ENCODE measurements around the gene USP50.
"Not testable (repeated sequence)": the region's sequence is repeated elsewhere in the genome, so short reads cannot be mapped to it uniquely, and the experiment has no call there.

The USP50 gene

GRCh38 chr15:50546566-50546965 is at the start of gene USP50:
Gene USP50, minus strand, starts transcription at chr15:50546666. Its CDS starts 141 bp downstream, at chr15:50546525.
- DNase-seq (ENCODE audit: low spot score): no peak

- no peak for DNase-seq (ENCODE audit: low spot score)
Measured at GRCh38 chr15:50594311-50594710, 47.8 kb upstream of the USP50 start.

- DNase-seq (ENCODE audit: low spot score): no peak
Measured at GRCh38 chr15:50593761-50594160, 47.3 kb upstream of the USP50 start.

- no peak for DNase-seq (ENCODE audit: low spot score)
Measured at GRCh38 chr15:50590288-50590687, 43.8 kb upstream of the USP50 start.

- DNase-seq (ENCODE audit: low spot score): no peak
Measured at GRCh38 chr15:50577492-50577891, 31.0 kb upstream of the USP50 start.

- no peak for DNase-seq (ENCODE audit: low spot score)
Measured at GRCh38 chr15:50576166-50576565, 29.7 kb upstream of the USP50 start.

DNA sequence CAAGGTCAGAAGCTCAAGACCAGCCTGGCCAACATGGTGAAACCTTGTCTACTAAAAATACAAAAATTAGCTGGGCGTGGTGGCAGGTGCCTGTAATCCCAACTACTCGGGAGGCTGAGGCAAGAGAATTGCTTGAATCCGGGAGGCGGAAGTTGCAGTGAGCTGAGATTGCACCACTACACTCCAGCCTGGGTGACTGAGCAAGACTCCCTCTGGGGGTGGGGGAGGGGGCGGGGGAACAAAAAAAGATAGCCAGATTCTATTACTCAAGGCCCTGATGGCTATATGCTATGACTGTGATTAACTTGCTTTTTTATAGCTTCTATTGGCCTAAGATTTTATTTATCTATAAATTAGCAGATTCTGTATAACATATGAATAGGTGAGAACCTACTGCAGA is 27.4 kb upstream of the USP50 start:
- not testable (repeated sequence) for DNase-seq (ENCODE audit: low spot score)

DNA sequence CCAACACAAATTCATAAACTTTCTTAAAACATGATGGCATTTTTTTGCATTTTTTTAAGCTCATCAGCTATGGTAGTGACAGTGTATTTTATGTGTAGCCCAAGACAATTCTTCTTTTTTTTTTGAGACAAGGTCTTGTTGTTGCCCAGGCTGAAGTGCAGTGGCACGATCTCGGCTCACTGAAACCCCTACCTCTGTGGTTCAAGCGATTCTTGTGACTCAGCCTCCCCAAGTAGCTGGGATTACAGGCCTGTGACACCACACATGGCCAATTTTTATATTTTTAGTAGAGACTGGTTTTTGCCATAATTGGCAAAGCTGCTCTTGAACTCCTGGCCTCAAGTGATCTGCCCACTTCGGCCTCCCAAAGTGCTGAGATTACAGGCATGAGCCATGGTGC is 17.3 kb upstream of the USP50 start:
- DNase-seq (ENCODE audit: low spot score): no peak

DNA sequence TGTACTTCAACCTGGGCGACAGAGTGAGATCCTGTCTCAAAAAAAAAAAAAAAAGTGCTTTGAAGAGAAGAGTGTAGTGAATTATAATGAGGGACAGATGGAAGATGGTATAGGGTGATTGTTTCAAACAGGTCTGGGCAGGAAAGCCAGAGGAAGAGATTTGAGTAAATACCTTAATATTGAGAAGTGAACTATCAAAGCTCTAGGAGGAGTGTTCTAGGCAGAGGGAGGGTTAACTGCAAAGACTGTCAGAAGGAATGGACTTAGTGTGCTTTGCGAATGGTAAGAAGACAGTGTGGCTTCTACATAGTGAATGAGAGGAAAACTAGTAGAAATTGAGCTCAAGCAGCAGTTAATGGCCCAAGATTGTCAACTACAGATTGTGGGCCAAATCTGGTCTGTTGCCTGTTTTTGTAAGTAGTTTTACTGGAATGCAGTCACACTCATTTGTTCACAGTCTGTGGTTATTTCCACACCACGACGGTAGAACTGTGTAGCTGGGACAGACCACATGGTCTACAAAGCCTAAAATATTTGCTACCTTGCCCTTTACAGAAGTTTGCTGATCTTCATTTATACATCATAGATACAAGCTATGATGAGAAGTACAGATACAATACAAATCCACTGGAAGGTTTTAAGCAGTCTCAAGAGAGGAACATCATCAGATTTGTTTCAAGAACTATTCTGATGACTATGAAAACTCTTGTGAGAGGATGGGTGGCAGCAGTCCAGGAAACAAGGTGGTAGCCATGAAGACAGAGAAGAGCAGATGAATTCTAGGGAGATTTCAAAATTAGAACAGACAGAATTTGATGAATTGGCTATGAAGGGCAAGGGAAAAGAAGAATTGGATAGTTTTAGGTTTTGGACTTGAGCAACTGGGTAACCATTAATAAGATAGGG is 16.5 kb upstream of the USP50 start:
- no peak for DNase-seq (ENCODE audit: low spot score)

DNA sequence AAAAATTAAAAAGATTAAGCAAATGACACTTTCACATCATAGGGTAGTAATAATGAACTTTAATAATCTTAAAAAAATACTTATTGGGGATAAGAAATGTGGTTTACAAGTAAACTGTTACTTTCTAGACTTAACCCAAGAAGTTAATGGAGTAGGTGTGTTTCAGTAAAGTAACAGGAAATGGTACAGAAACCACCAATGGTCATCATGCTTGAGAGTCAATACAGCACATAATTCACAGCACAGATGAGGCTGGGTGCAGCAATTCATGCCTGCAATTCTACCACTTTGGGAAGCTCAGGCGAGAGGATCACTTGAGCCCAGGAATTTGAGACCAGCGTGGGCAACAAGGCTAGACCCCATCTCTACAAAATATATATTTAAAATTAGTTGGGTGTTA is 11.5 kb upstream of the USP50 start:
- no peak for DNase-seq (ENCODE audit: low spot score)

DNA sequence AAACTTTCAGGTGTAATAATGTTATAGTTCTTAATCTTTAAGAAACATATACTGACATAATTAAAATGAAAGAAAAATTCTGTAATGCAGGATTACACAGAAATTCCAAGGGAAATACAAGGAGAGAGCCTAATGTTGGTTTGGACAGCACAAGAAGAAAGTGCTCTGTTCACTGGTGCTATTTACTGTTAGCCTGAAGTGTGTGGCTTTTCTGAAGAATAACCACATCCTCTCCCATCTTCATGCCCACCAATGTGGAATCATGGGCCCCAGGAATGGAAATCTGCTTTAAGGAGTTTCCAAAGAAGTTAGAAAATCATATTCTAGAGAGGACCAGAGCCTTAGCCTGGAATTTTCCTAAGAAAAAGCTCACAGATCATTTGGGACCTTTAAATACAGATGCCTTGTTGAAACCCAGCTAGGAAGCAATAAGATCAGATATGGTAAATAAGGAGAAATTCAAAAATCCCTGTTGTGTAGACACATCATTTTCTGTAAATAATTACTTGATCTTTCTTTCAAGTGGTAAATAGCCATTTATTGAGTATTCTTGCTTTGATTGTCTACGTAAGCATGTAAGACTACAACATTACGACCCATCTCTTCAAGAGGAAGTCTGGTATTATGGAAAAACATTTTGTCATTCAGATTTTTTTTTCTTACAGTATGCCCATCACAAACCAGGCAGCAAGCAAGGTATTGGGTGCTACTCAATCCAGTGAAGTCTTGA is 10.3 kb upstream of the USP50 start:
- DNase-seq (ENCODE audit: low spot score): no peak

- no peak for DNase-seq (ENCODE audit: low spot score)
Measured at GRCh38 chr15:50552238-50552637, 5.8 kb upstream of the USP50 start.

DNA sequence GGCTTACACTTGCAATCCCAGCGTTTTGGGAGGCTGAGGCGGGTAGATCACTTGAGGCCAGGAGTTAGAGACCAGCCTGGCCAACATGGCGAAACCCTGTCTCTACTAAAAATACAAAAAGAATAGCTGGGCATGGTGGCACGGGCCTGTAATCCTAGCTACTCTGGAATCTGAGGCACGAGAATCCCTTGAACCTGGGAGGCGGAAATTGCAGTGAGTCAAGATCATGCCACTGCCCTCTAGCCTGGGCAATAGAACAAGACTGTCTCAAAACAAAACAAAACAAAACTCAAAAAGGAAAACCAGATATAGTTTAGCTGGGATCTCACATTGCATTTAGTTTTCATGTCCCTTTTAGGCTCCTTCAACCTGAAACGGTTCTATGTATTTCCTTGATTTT is 2.9 kb upstream of the USP50 start:
- no peak for DNase-seq (ENCODE audit: low spot score)

DNA sequence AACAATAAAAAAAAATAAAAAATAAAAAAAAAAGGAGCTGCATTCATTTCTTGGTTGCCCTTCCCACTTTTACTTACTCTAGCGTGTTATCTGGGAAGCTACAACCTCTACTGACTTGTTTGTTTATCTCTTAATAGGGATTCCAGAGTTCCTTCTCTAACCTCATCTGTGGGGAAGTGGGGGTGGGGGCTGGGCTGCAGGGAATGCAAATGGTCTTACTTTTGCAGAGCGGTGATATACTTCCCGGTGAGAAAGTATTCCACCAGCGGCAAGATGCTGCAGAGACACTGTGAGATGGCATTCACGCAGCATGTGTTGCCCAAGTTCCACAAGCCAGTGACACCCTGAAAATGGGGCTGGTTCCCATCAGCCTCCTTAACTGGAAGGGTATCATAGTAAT is 2.1 kb downstream of the USP50 start:
- DNase-seq (ENCODE audit: low spot score): no peak

- no peak for DNase-seq (ENCODE audit: low spot score)
Measured at GRCh38 chr15:50543556-50543955, 2.9 kb downstream of the USP50 start.

GRCh38 chr15:50542887-50543210 is 3.6 kb downstream of the USP50 start:
- DNase-seq (ENCODE audit: low spot score): no peak

DNA sequence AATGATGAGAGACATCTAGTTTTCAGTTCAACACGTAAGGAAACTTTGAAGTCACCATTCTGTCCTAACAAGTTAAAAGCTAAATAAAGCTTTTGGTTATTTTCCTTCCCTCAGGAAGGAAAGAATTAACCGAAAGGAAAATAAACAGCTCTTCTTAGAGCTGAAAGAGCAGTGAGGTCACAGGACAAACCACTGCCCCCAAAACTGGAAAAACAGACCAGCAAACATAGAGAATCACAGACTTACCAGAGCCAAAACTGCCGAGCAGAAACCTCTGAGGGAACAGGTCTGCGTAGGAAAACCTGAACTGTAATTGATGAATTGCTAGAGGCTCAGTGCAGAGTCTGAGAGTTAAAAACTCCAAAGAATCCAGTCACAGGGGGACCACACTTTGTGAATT is 14.7 kb downstream of the USP50 start:
- no peak for DNase-seq (ENCODE audit: low spot score)

- no peak for DNase-seq (ENCODE audit: low spot score)
Measured at GRCh38 chr15:50531163-50531562, 15.3 kb downstream of the USP50 start.

- DNase-seq (ENCODE audit: low spot score): no peak
Measured at GRCh38 chr15:50523851-50524251, 22.6 kb downstream of the USP50 start.

DNA sequence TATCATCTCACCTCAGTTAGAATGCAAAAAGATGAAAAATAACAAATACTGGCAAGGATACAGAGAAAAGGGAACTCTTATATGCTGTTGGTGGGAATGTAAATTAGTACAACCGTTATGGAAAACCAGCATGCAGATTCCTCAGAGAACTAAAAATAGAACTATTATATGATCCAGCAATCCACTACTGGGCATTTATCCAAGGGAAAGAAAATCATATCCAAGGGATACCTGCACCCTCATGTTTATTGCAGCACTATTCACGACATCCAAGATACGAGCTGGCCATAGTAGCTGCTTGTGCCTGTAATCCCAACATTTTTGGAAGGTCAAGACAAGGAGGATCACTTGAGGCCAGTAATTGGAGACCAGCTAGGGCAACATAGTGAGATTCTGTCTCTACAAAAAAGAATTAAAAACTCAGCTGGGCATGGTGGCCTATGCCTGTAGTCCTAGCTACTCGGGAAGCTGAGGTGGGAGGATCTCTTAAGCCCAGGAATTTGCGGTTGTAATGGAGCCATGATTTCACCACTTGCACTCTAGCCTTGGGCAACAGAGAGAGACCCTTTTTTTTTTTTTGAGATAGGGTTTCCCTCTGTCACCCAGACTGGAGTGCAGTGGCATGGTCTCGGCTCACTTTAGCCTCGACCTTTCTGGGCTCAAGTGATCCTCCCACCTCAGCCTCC is 26.6 kb downstream of the USP50 start:
- DNase-seq (ENCODE audit: low spot score): no peak

GRCh38 chr15:50513001-50513400 is 33.5 kb downstream of the USP50 start:
- DNase-seq (ENCODE audit: low spot score): no peak

DNA sequence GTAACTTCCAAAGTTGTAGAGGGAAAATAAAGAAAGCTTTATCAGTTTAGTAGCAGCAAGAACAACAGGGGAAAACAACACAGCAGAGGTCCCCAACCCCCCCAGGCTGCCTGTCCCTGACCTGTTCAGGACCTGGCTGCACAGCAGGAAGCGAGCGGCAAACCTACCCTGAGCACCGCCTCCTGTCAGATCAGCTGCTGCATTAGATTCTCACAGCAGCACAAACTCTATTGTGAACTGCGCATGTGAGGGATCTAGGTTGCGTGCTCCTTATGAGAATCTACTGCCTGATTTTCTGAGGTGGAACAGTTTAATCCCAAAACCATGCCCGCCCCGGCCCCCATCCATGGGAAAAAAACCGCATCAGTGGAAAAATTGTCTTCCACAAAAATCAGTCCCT is 40.3 kb downstream of the USP50 start:
- no peak for DNase-seq (ENCODE audit: low spot score)

GRCh38 chr15:50505656-50506055 is 40.8 kb downstream of the USP50 start:
- DNase-seq (ENCODE audit: low spot score): not testable (repeated sequence)
